Body of pancreas (tissue), 4 donors: ENCODE data around the gene HPSE2.

Experiments used
- POLR2A ChIP-seq, 3 donors: fragments of 450-650 bp; IDR thresholded peaks; one replicate each; pipeline ENCODE4 v1.6.1; 2016; ENCODE audit warnings: antibody characterized with exemption in 3 of 3, mild to moderate bottlenecking in 2 of 3
- TF ChIP-seq, protein P1 (sequence below), 7 experiments: fragments of 450-650 bp in 4 of 7; fragments of 200-600 bp in 3 of 7; sonication (generic) in 3 of 7; IDR thresholded peaks; one replicate each; pipeline ENCODE4 v1.5.1; 2016 to 2019; ENCODE audit warnings: antibody characterized with exemption in 7 of 7

DNA sequence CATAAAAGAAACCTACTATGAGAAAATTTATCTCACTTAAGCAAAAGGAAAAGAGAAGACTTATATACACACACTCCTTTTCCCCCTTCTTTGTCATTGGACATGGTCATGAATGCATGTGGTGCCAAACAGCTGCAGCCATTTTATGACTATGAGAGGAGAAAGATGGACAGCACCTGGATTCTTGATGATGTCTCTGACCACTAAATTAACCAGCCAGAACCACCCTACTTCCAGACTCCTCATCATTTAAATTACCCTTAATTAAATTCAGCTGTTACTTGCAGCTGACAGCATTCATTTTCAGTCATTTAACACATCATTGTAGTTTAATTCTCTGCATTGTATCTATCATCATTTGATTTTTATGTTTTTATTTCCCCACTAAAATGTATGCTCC is 409.9 kb downstream of the HPSE2 start:
- no peak for TF ChIP-seq POLR2A (IDR thresholded peaks at IDR 0.05)
- TF ChIP-seq, protein P1, sequence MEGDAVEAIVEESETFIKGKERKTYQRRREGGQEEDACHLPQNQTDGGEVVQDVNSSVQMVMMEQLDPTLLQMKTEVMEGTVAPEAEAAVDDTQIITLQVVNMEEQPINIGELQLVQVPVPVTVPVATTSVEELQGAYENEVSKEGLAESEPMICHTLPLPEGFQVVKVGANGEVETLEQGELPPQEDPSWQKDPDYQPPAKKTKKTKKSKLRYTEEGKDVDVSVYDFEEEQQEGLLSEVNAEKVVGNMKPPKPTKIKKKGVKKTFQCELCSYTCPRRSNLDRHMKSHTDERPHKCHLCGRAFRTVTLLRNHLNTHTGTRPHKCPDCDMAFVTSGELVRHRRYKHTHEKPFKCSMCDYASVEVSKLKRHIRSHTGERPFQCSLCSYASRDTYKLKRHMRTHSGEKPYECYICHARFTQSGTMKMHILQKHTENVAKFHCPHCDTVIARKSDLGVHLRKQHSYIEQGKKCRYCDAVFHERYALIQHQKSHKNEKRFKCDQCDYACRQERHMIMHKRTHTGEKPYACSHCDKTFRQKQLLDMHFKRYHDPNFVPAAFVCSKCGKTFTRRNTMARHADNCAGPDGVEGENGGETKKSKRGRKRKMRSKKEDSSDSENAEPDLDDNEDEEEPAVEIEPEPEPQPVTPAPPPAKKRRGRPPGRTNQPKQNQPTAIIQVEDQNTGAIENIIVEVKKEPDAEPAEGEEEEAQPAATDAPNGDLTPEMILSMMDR (IDR thresholded peaks at IDR 0.05) = no peak
